ENCODE measurements around the gene PRKAG2.

- TF ChIP-seq CTCF (conservative IDR thresholded peaks at IDR 0.05; ENCODE audit: low read depth in 2 of 2): no peak
- TF ChIP-seq EZH2phosphoT487 (IDR thresholded peaks at IDR 0.05; ENCODE audit: unreplicated experiment): no peak
- TF ChIP-seq EZH2 (IDR thresholded peaks at IDR 0.05; ENCODE audit: low read depth, unreplicated experiment): no peak
- TF ChIP-seq POLR2AphosphoS5 (IDR thresholded peaks at IDR 0.05; ENCODE audit: low read depth): no peak
- TF ChIP-seq CREB1 (CRISPR knock-in tag; IDR thresholded peaks at IDR 0.05; ENCODE audit: low read depth): no peak
- no peak for TF ChIP-seq REST (IDR thresholded peaks at IDR 0.05; ENCODE audit: unreplicated experiment)
- TF ChIP-seq NANOG (IDR thresholded peaks at IDR 0.05; ENCODE audit: borderline replicate concordance): no peak
- no peak for TF ChIP-seq STAT1 (IDR thresholded peaks at IDR 0.05; ENCODE audit: unreplicated experiment)
Observed at GRCh38 chr7:151724920-151725584, 151.9 kb downstream of the PRKAG2 start.
